ENCODE measurements around the gene PRR20G.

The PRR20G gene

GRCh38 chr3:127262533-127262932 is 25.3 kb downstream of the PRR20G start:
- DNase-seq: no peak

- no peak for DNase-seq
Measured at GRCh38 chr3:127261925-127262324, 25.9 kb downstream of the PRR20G start.

- DNase-seq: no peak
Measured at GRCh38 chr3:127260826-127261555, 26.9 kb downstream of the PRR20G start.

- DNase-seq: no peak
Measured at GRCh38 chr3:127260416-127260815, 27.4 kb downstream of the PRR20G start.

GRCh38 chr3:127259882-127260281 is 28.0 kb downstream of the PRR20G start:
- DNase-seq: no peak

GRCh38 chr3:127258733-127259132 is 29.1 kb downstream of the PRR20G start:
- DNase-seq: no peak

GRCh38 chr3:127257351-127257750 is 30.5 kb downstream of the PRR20G start:
- no peak for DNase-seq

GRCh38 chr3:127256733-127257271 is 31.0 kb downstream of the PRR20G start:
- DNase-seq: no peak

- DNase-seq: no peak
Measured at GRCh38 chr3:127256138-127256537, 31.7 kb downstream of the PRR20G start.

GRCh38 chr3:127255516-127255915 is 32.3 kb downstream of the PRR20G start:
- no peak for DNase-seq

GRCh38 chr3:127254730-127255129 is 33.1 kb downstream of the PRR20G start:
- DNase-seq: no peak

GRCh38 chr3:127254033-127254644 is 33.7 kb downstream of the PRR20G start:
- DNase-seq: no peak

GRCh38 chr3:127253491-127253890 is 34.4 kb downstream of the PRR20G start:
- DNase-seq: no peak

- DNase-seq: no peak
Measured at GRCh38 chr3:127252446-127252845, 35.4 kb downstream of the PRR20G start.

GRCh38 chr3:127250032-127250431 is 37.8 kb downstream of the PRR20G start:
- no peak for DNase-seq

- no peak for DNase-seq
Measured at GRCh38 chr3:127247292-127247691, 40.6 kb downstream of the PRR20G start.

- no peak for DNase-seq
Measured at GRCh38 chr3:127238602-127239001, 49.2 kb downstream of the PRR20G start.

GRCh38 chr3:127237835-127238234 is 50.0 kb downstream of the PRR20G start:
- no peak for DNase-seq

GRCh38 chr3:127235706-127236105 is 52.1 kb downstream of the PRR20G start:
- no peak for DNase-seq

- no peak for DNase-seq
Measured at GRCh38 chr3:127234778-127235177, 53.1 kb downstream of the PRR20G start.
